GM12878 (cell line): Measurements from ENCODE around the gene LCN12. TPM values are rescaled to one million over a fixed set of nuclear protein-coding genes. Genes with fewer than 3 reads are reported as not detected.
A peak's percentile ranks its signal among the peaks of the same experiment; 100 is the strongest.
"Not testable (repeated sequence)": the region's sequence is repeated elsewhere in the genome, so short reads cannot be mapped to it uniquely, and the experiment has no call there.

Source experiments
- ATAC-seq: fragments of 200-7000 bp; cut with Tn5 transposase; 3 replicates; pipeline ENCODE4 v1.9.1; 2020; ENCODE audit warnings: mild to moderate bottlenecking, moderate library complexity
- BruUV-seq: library from RNA; stranded (reverse); fragments of 400-500 nt; replicated peaks from 2 replicates; lab custom pipeline; 2021; lab: Mats Ljungman, UMichigan
- CTCF ChIA-PET: fragments of 300-600 bp; sonication (Branson Sonifier 250); formaldehyde crosslinking; extraction: SDS; loops from one replicate; lab custom pipeline; 2021; ENCODE audit warnings: inconsistent platforms; lab: Yijun Ruan, JAX
- POLR2A ChIA-PET: fragments of 350-600 bp; formaldehyde crosslinking; extraction: SDS; loops from one replicate; lab custom pipeline; 2021; ENCODE audit warnings: inconsistent platforms; lab: Charles Lee
- RAD21 ChIA-PET: fragments of 300-600 bp; sonication (Branson Sonifier 250); formaldehyde crosslinking; loops from one replicate; lab custom pipeline; 2023; ENCODE audit warnings: antibody characterized with exemption; ENCODE audit not compliant: unreplicated experiment; lab: Charles Lee
- SMC1A ChIA-PET: fragments of 300-600 bp; sonication (Branson Sonifier 250); formaldehyde crosslinking; loops from one replicate; lab custom pipeline; 2023; ENCODE audit not compliant: unreplicated experiment, uncharacterized antibody; lab: Charles Lee
- DNase-seq: peaks from one replicate; pipeline ENCODE4 v3.0.0-alpha.2; 2011; ENCODE audit warnings: low read depth, low spot score
- FAIRE-seq: peaks from 3 replicates; lab custom pipeline; 2011; peaks lifted over from hg19 to GRCh38; lab: Jason Lieb, UNC
- H2AFZ ChIP-seq: 2 replicates; pipeline ENCODE4 v1.6.0; 2011; ENCODE audit warnings: low read depth, low read length, control low read depth; ENCODE audit not compliant: control insufficient read depth
- H3K27ac ChIP-seq: 2 replicates; pipeline ENCODE4 v1.5.1; 2011; ENCODE audit warnings: control low read depth; ENCODE audit not compliant: control insufficient read depth, insufficient read depth
- H3K27me3 ChIP-seq, 2 experiments: replicated peaks in 1 of 2; 2 replicates each; pipeline versions ENCODE4 v1.6.0 to v1.6.1; 2011; ENCODE audit warnings: low read length in 1 of 2; ENCODE audit not compliant: control insufficient read depth in 2 of 2, insufficient read depth in 2 of 2
- H3K36me3 ChIP-seq, 2 experiments: 2 replicates each; pipeline ENCODE4 v1.5.1; 2011; ENCODE audit warnings: low read length in 1 of 2; ENCODE audit not compliant: control insufficient read depth in 2 of 2, insufficient read depth in 2 of 2
- H3K4me1 ChIP-seq: 2 replicates; pipeline ENCODE4 v1.6.1; 2011; ENCODE audit warnings: mild to moderate bottlenecking, low read length, moderate library complexity, mixed read lengths; ENCODE audit not compliant: control insufficient read depth, insufficient read depth
- H3K4me2 ChIP-seq: 2 replicates; pipeline ENCODE4 v1.6.0; 2011; ENCODE audit warnings: control low read depth; ENCODE audit not compliant: control insufficient read depth, insufficient read depth
- H3K4me3 ChIP-seq: fragments of 200-600 bp; sonication (generic); 2 replicates; pipeline ENCODE4 v1.5.1; 2016
- H3K79me2 ChIP-seq: 2 replicates; pipeline ENCODE4 v1.6.0; 2011; ENCODE audit warnings: low read length; ENCODE audit not compliant: control insufficient read depth, insufficient read depth
- H3K9ac ChIP-seq: 2 replicates; pipeline ENCODE4 v1.8.0; 2011; ENCODE audit warnings: low read length, control low read depth, mixed read lengths; ENCODE audit not compliant: control insufficient read depth, insufficient read depth
- H3K9me3 ChIP-seq: replicated peaks from 3 replicates; pipeline ENCODE4 v1.5.1; 2011; ENCODE audit warnings: mild to moderate bottlenecking, low read length; ENCODE audit not compliant: control insufficient read depth, insufficient read depth
- H4K20me1 ChIP-seq: 2 replicates; pipeline ENCODE4 v1.6.0; 2011; ENCODE audit not compliant: control insufficient read depth, insufficient read depth
- ATF7 ChIP-seq: fragments of 450-650 bp; IDR thresholded peaks from 2 replicates; pipeline ENCODE4 v1.6.1; 2016; ENCODE audit warnings: low read depth, mild to moderate bottlenecking
- RAD21 ChIP-seq: IDR thresholded peaks from 2 replicates; pipeline ENCODE4 v1.6.1; 2011; ENCODE audit warnings: mild to moderate bottlenecking, low read depth, low read length, moderate library complexity; ENCODE audit not compliant: insufficient read depth
- whole genome bisulfite sequencing: methylation state at CpG from one replicate; pipeline ENCODE4 v1.1.6; 2016; ENCODE audit warnings: low lambda C conversion rate; ENCODE audit not compliant: insufficient replicate concordance, insufficient coverage; ENCODE audit errors: missing lambda C conversion rate; 5-methylcytosine and 5-hydroxymethylcytosine counted together
- in situ Hi-C: fragments of 300-500 bp; cut with MboI; formaldehyde crosslinking; loops from 9 replicates; pipeline ENCODE4 v1.14.3; 2018; ENCODE audit warnings: mixed read lengths
- intact Hi-C: fragments of 100-400 bp; cut with micrococcal nuclease; formaldehyde crosslinking; loops from one replicate; pipeline ENCODE4 v1.14.2; 2022; ENCODE audit not compliant: unreplicated experiment
- polyA plus RNA-seq, 11 experiments: library from polyadenylated mRNA; depleted of rRNA in 4 of 11; unstranded in 6 of 11; stranded (reverse) in 5 of 11; fragments of >200 nt; fragmentation: Nextera tagmentation in 4 of 11; fragmentation: Illumina TruSeq in 1 of 11; extraction: Ambion mirVana in 4 of 11; extraction: Trizol in 1 of 11; gene quantifications; 1 replicate in 1 of 11; 2 replicates in 10 of 11; pipeline versions ENCODE4 v1.2.1 to v1.2.3, GENCODE V29; 2011 to 2016; ENCODE audit warnings: inconsistent platforms in 2 of 11, missing spikeins in 2 of 11, low read depth in 1 of 11
- total RNA-seq, 4 experiments: library from RNA; depleted of rRNA in 3 of 4; stranded (reverse); fragments of >200 nt in 3 of 4; fragmentation: Illumina TruSeq in 1 of 4; extraction: Trizol in 1 of 4; gene quantifications; 2 replicates each; pipeline versions ENCODE4 v1.2.1 to v1.2.3, GENCODE V29; 2013 to 2021
- TF ChIP-seq, protein P1 (sequence below), 3 experiments: IDR thresholded peaks in 2 of 3; conservative IDR thresholded peaks in 1 of 3; 2 replicates each; pipeline ENCODE4 v1.5.1; 2011; ENCODE audit warnings: low read depth in 3 of 3, low read length in 3 of 3, mild to moderate bottlenecking in 3 of 3, control low read depth in 2 of 3, moderate library complexity in 2 of 3, inconsistent platforms in 1 of 3, mixed read lengths in 1 of 3; ENCODE audit not compliant: control insufficient read depth in 2 of 3, insufficient read depth in 1 of 3; ENCODE audit errors: extremely low read depth in 1 of 3
- TF ChIP-seq, protein P2 (sequence below): fragments of 450-650 bp; IDR thresholded peaks from 2 replicates; pipeline ENCODE4 v1.6.1; 2017; ENCODE audit warnings: mild to moderate bottlenecking

Gene LCN12
- total and polyA plus RNA-seq, 10 of the 15 experiments (the other 5 are each of a cell fraction or from before 2014, with no cell fraction given): 0.06 to 0.64 (median 0.40) TPM; not detected in 3

DNA sequence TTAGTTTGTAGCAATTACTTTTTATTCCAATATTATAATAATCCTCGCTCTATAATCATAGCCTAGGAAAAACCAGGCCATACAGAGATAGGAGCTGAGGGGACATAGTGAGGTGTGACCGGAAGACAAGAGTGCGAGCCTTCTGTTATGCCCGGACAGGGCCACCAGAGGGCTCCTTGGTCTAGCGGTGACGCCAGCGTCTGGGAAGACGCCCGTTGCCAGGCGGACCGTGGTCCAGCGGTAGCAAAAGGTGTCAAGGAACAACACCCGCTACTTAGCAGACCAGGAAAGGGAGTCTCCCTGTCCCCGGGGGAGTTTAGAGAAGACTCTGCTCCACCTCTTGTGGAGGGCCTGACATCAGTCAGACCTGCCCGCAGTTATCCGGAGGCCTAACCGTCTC, 52.2 kb downstream of the LCN12 start:
- intact Hi-C loops, H3K79me2 ChIP-seq, SMC1A ChIA-PET, H3K27ac ChIP-seq, H2AFZ ChIP-seq, H3K36me3 ChIP-seq, ATAC-seq, in situ Hi-C loops, H3K27me3 ChIP-seq, H3K9ac ChIP-seq, H3K4me3 ChIP-seq, FAIRE-seq, BruUV-seq, H3K4me2 ChIP-seq, H3K9me3 ChIP-seq, POLR2A ChIA-PET, H4K20me1 ChIP-seq, RAD21 ChIA-PET, DNase-seq: not testable (repeated sequence)
- 24% methylated on average over 17 of the region's 17 CpGs for WGBS
- CTCF ChIA-PET: interaction anchor here (0.8 to 2.0 kb wide), 3 partner anchors 25 to 42 kb away, joined by 3 to 6 read pairs (median 5); no protein-coding TSS in a partner anchor
- H3K4me1 ChIP-seq: peaks cover 12% of the 10 kb centered on the region
- TF ChIP-seq RAD21 (0 out of 2 replicates have a peak, but pooled peaks have one; percentile 5), ATF7 (0 out of 2 replicates have a peak, but pooled peaks have one; percentile 28)
- TF ChIP-seq, protein P1, sequence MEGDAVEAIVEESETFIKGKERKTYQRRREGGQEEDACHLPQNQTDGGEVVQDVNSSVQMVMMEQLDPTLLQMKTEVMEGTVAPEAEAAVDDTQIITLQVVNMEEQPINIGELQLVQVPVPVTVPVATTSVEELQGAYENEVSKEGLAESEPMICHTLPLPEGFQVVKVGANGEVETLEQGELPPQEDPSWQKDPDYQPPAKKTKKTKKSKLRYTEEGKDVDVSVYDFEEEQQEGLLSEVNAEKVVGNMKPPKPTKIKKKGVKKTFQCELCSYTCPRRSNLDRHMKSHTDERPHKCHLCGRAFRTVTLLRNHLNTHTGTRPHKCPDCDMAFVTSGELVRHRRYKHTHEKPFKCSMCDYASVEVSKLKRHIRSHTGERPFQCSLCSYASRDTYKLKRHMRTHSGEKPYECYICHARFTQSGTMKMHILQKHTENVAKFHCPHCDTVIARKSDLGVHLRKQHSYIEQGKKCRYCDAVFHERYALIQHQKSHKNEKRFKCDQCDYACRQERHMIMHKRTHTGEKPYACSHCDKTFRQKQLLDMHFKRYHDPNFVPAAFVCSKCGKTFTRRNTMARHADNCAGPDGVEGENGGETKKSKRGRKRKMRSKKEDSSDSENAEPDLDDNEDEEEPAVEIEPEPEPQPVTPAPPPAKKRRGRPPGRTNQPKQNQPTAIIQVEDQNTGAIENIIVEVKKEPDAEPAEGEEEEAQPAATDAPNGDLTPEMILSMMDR (IDR thresholded peaks at IDR 0.05 in 2 of 3, conservative IDR thresholded peaks at IDR 0.05 in 1 of 3; ENCODE audit: control insufficient read depth in 2 of 3, extremely low read depth in 1 of 3, insufficient read depth in 1 of 3, low read depth in 3 of 3, low read length in 3 of 3): peak in 1 of 3 experiments; percentile 27; a peak in 1 of 6 replicates
- TF ChIP-seq, protein P2, sequence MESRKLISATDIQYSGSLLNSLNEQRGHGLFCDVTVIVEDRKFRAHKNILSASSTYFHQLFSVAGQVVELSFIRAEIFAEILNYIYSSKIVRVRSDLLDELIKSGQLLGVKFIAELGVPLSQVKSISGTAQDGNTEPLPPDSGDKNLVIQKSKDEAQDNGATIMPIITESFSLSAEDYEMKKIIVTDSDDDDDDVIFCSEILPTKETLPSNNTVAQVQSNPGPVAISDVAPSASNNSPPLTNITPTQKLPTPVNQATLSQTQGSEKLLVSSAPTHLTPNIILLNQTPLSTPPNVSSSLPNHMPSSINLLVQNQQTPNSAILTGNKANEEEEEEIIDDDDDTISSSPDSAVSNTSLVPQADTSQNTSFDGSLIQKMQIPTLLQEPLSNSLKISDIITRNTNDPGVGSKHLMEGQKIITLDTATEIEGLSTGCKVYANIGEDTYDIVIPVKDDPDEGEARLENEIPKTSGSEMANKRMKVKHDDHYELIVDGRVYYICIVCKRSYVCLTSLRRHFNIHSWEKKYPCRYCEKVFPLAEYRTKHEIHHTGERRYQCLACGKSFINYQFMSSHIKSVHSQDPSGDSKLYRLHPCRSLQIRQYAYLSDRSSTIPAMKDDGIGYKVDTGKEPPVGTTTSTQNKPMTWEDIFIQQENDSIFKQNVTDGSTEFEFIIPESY: 0 out of 2 replicates have a peak, but pooled peaks have one; percentile 54

Other genes with a start within 250 kb of the LCN12 start
Only the 7 nearest of the 33 such genes appear.
- gene TRAF2, start 65.8 kb upstream of the LCN12 start, total RNA-seq (2014; rRNA removed): 15.8 and 16.8 TPM in 2 replicates
- 12.3 and 13.2 TPM in 2 replicates for gene TRAF2, start 65.8 kb upstream of the LCN12 start, total RNA-seq (2014; rRNA removed; fragmentation: Illumina TruSeq; extraction: Trizol)
- gene TRAF2, start 65.8 kb upstream of the LCN12 start, total RNA-seq (2021): 31.0 and 33.5 TPM in 2 replicates
- 10.5 and 21.6 TPM in 2 replicates for gene TRAF2, start 65.8 kb upstream of the LCN12 start, polyA plus RNA-seq (2011; rRNA removed)
- gene TRAF2, start 65.8 kb upstream of the LCN12 start, polyA plus RNA-seq (2014; fragmentation: Illumina TruSeq; extraction: Trizol): 1.9 and 10.0 TPM in 2 replicates
- 1 to 10 TPM in 1 of 2 experiments, under 1 TPM in 1; 0.34 to 1.1 TPM for gene TRAF2, start 65.8 kb upstream of the LCN12 start, polyA plus RNA-seq (2014; fragmentation: Nextera tagmentation; extraction: Ambion mirVana)
- gene TRAF2, start 65.8 kb upstream of the LCN12 start, polyA plus RNA-seq (2014; rRNA removed): 28.1 and 29.4 TPM in 2 replicates
- gene TRAF2, start 65.8 kb upstream of the LCN12 start, polyA plus RNA-seq (2016; fragmentation: Nextera tagmentation; extraction: Ambion mirVana): 10 to 100 TPM; 39.3 to 39.5 TPM
- 84.3 and 97.3 TPM in 2 replicates for gene FBXW5, start 7.5 kb upstream of the LCN12 start, total RNA-seq (2014; rRNA removed)
- 11.7 and 15.5 TPM in 2 replicates for gene FBXW5, start 7.5 kb upstream of the LCN12 start, total RNA-seq (2014; rRNA removed; fragmentation: Illumina TruSeq; extraction: Trizol)
- 70.4 and 73.0 TPM in 2 replicates for gene FBXW5, start 7.5 kb upstream of the LCN12 start, total RNA-seq (2021)
- 10.6 and 29.8 TPM in 2 replicates for gene FBXW5, start 7.5 kb upstream of the LCN12 start, polyA plus RNA-seq (2011; rRNA removed)
- gene FBXW5, start 7.5 kb upstream of the LCN12 start, polyA plus RNA-seq (2014; fragmentation: Illumina TruSeq; extraction: Trizol): 0.68 and 5.0 TPM in 2 replicates
- 1 to 10 TPM in 1 of 2 experiments, under 1 TPM in 1; 0.21 to 1.4 TPM for gene FBXW5, start 7.5 kb upstream of the LCN12 start, polyA plus RNA-seq (2014; fragmentation: Nextera tagmentation; extraction: Ambion mirVana)
- gene FBXW5, start 7.5 kb upstream of the LCN12 start, polyA plus RNA-seq (2014; rRNA removed): 67.3 and 79.6 TPM in 2 replicates
- 10 to 100 TPM; 59.2 to 63.4 TPM for gene FBXW5, start 7.5 kb upstream of the LCN12 start, polyA plus RNA-seq (2016; fragmentation: Nextera tagmentation; extraction: Ambion mirVana)
- not detected in 2 replicates for gene C8G, start 7.0 kb upstream of the LCN12 start, total RNA-seq (2014; rRNA removed)
- gene C8G, start 7.0 kb upstream of the LCN12 start, total RNA-seq (2014; rRNA removed; fragmentation: Illumina TruSeq; extraction: Trizol): not detected in 2 replicates
- 0.64 and 0.69 TPM in 2 replicates for gene C8G, start 7.0 kb upstream of the LCN12 start, total RNA-seq (2021)
- gene C8G, start 7.0 kb upstream of the LCN12 start, polyA plus RNA-seq (2011; rRNA removed): not detected in 2 replicates
- gene C8G, start 7.0 kb upstream of the LCN12 start, polyA plus RNA-seq (2014; fragmentation: Illumina TruSeq; extraction: Trizol): not detected in 2 replicates
- not detected for gene C8G, start 7.0 kb upstream of the LCN12 start, polyA plus RNA-seq (2014; fragmentation: Nextera tagmentation; extraction: Ambion mirVana)
- gene C8G, start 7.0 kb upstream of the LCN12 start, polyA plus RNA-seq (2014; rRNA removed): 0.26 and 1.5 TPM in 2 replicates
- under 1 TPM in 1 of 2 experiments, not detected in 1; 0.50 TPM for gene C8G, start 7.0 kb upstream of the LCN12 start, polyA plus RNA-seq (2016; fragmentation: Nextera tagmentation; extraction: Ambion mirVana)
- not detected in 2 replicates for gene PTGDS, start 25.2 kb downstream of the LCN12 start, total RNA-seq (2014; rRNA removed)
- not detected in 2 replicates for gene PTGDS, start 25.2 kb downstream of the LCN12 start, total RNA-seq (2014; rRNA removed; fragmentation: Illumina TruSeq; extraction: Trizol)
- gene PTGDS, start 25.2 kb downstream of the LCN12 start, total RNA-seq (2021): not detected in 2 replicates
- not detected in 2 replicates for gene PTGDS, start 25.2 kb downstream of the LCN12 start, polyA plus RNA-seq (2011; rRNA removed)
- not detected in 2 replicates for gene PTGDS, start 25.2 kb downstream of the LCN12 start, polyA plus RNA-seq (2014; fragmentation: Illumina TruSeq; extraction: Trizol)
- gene PTGDS, start 25.2 kb downstream of the LCN12 start, polyA plus RNA-seq (2014; fragmentation: Nextera tagmentation; extraction: Ambion mirVana): not detected
- gene PTGDS, start 25.2 kb downstream of the LCN12 start, polyA plus RNA-seq (2014; rRNA removed): not detected in 2 replicates
- not detected for gene PTGDS, start 25.2 kb downstream of the LCN12 start, polyA plus RNA-seq (2016; fragmentation: Nextera tagmentation; extraction: Ambion mirVana)
- gene LCNL1, start 30.7 kb downstream of the LCN12 start, total RNA-seq (2014; rRNA removed): not detected in 2 replicates
- gene LCNL1, start 30.7 kb downstream of the LCN12 start, total RNA-seq (2014; rRNA removed; fragmentation: Illumina TruSeq; extraction: Trizol): not detected in 2 replicates
- not detected in 2 replicates for gene LCNL1, start 30.7 kb downstream of the LCN12 start, total RNA-seq (2021)
- gene LCNL1, start 30.7 kb downstream of the LCN12 start, polyA plus RNA-seq (2011; rRNA removed): not detected in 2 replicates
- gene LCNL1, start 30.7 kb downstream of the LCN12 start, polyA plus RNA-seq (2014; fragmentation: Illumina TruSeq; extraction: Trizol): not detected in 2 replicates
- not detected for gene LCNL1, start 30.7 kb downstream of the LCN12 start, polyA plus RNA-seq (2014; fragmentation: Nextera tagmentation; extraction: Ambion mirVana)
- gene LCNL1, start 30.7 kb downstream of the LCN12 start, polyA plus RNA-seq (2014; rRNA removed): not detected in 2 replicates
- gene LCNL1, start 30.7 kb downstream of the LCN12 start, polyA plus RNA-seq (2016; fragmentation: Nextera tagmentation; extraction: Ambion mirVana): not detected
- 30.9 and 44.3 TPM in 2 replicates for gene PAXX, start 40.1 kb downstream of the LCN12 start, total RNA-seq (2014; rRNA removed)
- 10.5 and 14.7 TPM in 2 replicates for gene PAXX, start 40.1 kb downstream of the LCN12 start, total RNA-seq (2014; rRNA removed; fragmentation: Illumina TruSeq; extraction: Trizol)
- gene PAXX, start 40.1 kb downstream of the LCN12 start, total RNA-seq (2021): 47.7 and 49.3 TPM in 2 replicates
- gene PAXX, start 40.1 kb downstream of the LCN12 start, polyA plus RNA-seq (2011; rRNA removed): 6.2 and 10.9 TPM in 2 replicates
- 1.4 and 4.1 TPM in 2 replicates for gene PAXX, start 40.1 kb downstream of the LCN12 start, polyA plus RNA-seq (2014; fragmentation: Illumina TruSeq; extraction: Trizol)
- 1 to 10 TPM in 1 of 2 experiments, under 1 TPM in 1; 0.18 to 2.9 TPM for gene PAXX, start 40.1 kb downstream of the LCN12 start, polyA plus RNA-seq (2014; fragmentation: Nextera tagmentation; extraction: Ambion mirVana)
- 50.6 and 67.5 TPM in 2 replicates for gene PAXX, start 40.1 kb downstream of the LCN12 start, polyA plus RNA-seq (2014; rRNA removed)
- 10 to 100 TPM; 60.1 to 60.6 TPM for gene PAXX, start 40.1 kb downstream of the LCN12 start, polyA plus RNA-seq (2016; fragmentation: Nextera tagmentation; extraction: Ambion mirVana)
- not detected in 2 replicates for gene CLIC3, start 44.3 kb downstream of the LCN12 start, total RNA-seq (2014; rRNA removed)
- not detected in 2 replicates for gene CLIC3, start 44.3 kb downstream of the LCN12 start, total RNA-seq (2014; rRNA removed; fragmentation: Illumina TruSeq; extraction: Trizol)
- not detected in 2 replicates for gene CLIC3, start 44.3 kb downstream of the LCN12 start, total RNA-seq (2021)
- not detected in 2 replicates for gene CLIC3, start 44.3 kb downstream of the LCN12 start, polyA plus RNA-seq (2011; rRNA removed)
- gene CLIC3, start 44.3 kb downstream of the LCN12 start, polyA plus RNA-seq (2014; fragmentation: Illumina TruSeq; extraction: Trizol): not detected in 2 replicates
- gene CLIC3, start 44.3 kb downstream of the LCN12 start, polyA plus RNA-seq (2014; fragmentation: Nextera tagmentation; extraction: Ambion mirVana): not detected
- 0.25 TPM in 1 of 2 replicates, not detected in the other for gene CLIC3, start 44.3 kb downstream of the LCN12 start, polyA plus RNA-seq (2014; rRNA removed)
- under 1 TPM in 1 of 2 experiments, not detected in 1; 0.31 TPM for gene CLIC3, start 44.3 kb downstream of the LCN12 start, polyA plus RNA-seq (2016; fragmentation: Nextera tagmentation; extraction: Ambion mirVana)